Endodermal cell (in vitro differentiated cells): Measurements from ENCODE around the gene FBXL7. TPM values are rescaled to one million over a fixed set of nuclear protein-coding genes. Genes with fewer than 3 reads are reported as not detected.

ENCODE experiments used
- DNase-seq: peaks from one replicate; pipeline ENCODE4 v3.0.0-alpha.2; 2017
- H3K27ac ChIP-seq: 2 replicates; pipeline ENCODE4 v1.5.1; 2013; ENCODE audit warnings: mild to moderate bottlenecking, low read depth, low read length, moderate library complexity
- H3K27me3 ChIP-seq: 2 replicates; pipeline ENCODE4 v1.6.1; 2013; ENCODE audit warnings: mild to moderate bottlenecking, low read length, moderate library complexity; ENCODE audit not compliant: insufficient read depth, control insufficient read depth, poor library complexity, severe bottlenecking
- H3K36me3 ChIP-seq: 2 replicates; pipeline ENCODE4 v1.7.0; 2013; ENCODE audit warnings: mild to moderate bottlenecking, low read length, moderate library complexity; ENCODE audit not compliant: control insufficient read depth, insufficient read depth
- H3K4me1 ChIP-seq: one replicate; pipeline ENCODE4 v1.7.0; 2013; ENCODE audit warnings: low read length; ENCODE audit not compliant: control insufficient read depth, insufficient read depth
- H3K4me3 ChIP-seq: 2 replicates; pipeline ENCODE4 v1.5.1; 2013; ENCODE audit warnings: mild to moderate bottlenecking, low read length, moderate library complexity
- H3K9ac ChIP-seq: 2 replicates; pipeline ENCODE4 v1.6.1; 2013; ENCODE audit warnings: mild to moderate bottlenecking, low read length, moderate library complexity; ENCODE audit not compliant: poor library complexity, severe bottlenecking; ENCODE audit errors: extremely low read depth
- H3K9me3 ChIP-seq: 2 replicates; pipeline ENCODE4 v1.6.1; 2013; ENCODE audit warnings: mild to moderate bottlenecking, low read length, moderate library complexity; ENCODE audit not compliant: control insufficient read depth
- H3K27ac Mint-ChIP-seq: 2 replicates; pipeline ENCODE4 v1.8.0; 2020; ENCODE audit warnings: mixed read lengths
- H3K27me3 Mint-ChIP-seq: 2 replicates; pipeline ENCODE4 v1.8.0; 2021; ENCODE audit warnings: mild to moderate bottlenecking, mixed read lengths; ENCODE audit not compliant: insufficient read depth
- H3K36me3 Mint-ChIP-seq: 2 replicates; pipeline ENCODE4 v1.8.0; 2020; ENCODE audit warnings: low read depth, mixed read lengths
- H3K4me1 Mint-ChIP-seq: 2 replicates; pipeline ENCODE4 v1.8.0; 2020; ENCODE audit warnings: mixed read lengths
- H3K4me3 Mint-ChIP-seq: 2 replicates; pipeline ENCODE4 v1.8.0; 2020; ENCODE audit warnings: mild to moderate bottlenecking, moderate library complexity, mixed read lengths
- H3K9me3 Mint-ChIP-seq: 2 replicates; pipeline ENCODE4 v1.8.0; 2020; ENCODE audit warnings: mild to moderate bottlenecking, mixed read lengths
- whole genome bisulfite sequencing, 2 experiments: methylation state at CpG; one replicate each; pipeline versions ENCODE4 v1.1.5 to v1.1.7; 2013; ENCODE audit warnings: missing lambda C conversion rate in 2 of 2, mixed read lengths in 1 of 2; ENCODE audit not compliant: insufficient coverage in 1 of 2, insufficient read length in 1 of 2; 5-methylcytosine and 5-hydroxymethylcytosine counted together
- total RNA-seq, 2 donors: library from RNA; stranded (reverse); fragmentation: NEBNext Ultra II Directional in 1 of 2; extraction: Animal tissue kit (Norgen Biotek cat#: 25700) in 1 of 2; gene quantifications; 2 replicates in 1 of 2; 3 replicates in 1 of 2; pipeline ENCODE4 v1.2.1, GENCODE V29; 2021
- TF ChIP-seq, protein P1 (sequence below): fragments of 200-600 bp; sonication (generic); conservative IDR thresholded peaks from 2 replicates; pipeline ENCODE4 v1.5.0; 2021; ENCODE audit warnings: antibody characterized with exemption, mild to moderate bottlenecking

FBXL7 gene
- total RNA-seq, 2 donors from 2014 or later = 12.9 to 13.2 TPM

DNA sequence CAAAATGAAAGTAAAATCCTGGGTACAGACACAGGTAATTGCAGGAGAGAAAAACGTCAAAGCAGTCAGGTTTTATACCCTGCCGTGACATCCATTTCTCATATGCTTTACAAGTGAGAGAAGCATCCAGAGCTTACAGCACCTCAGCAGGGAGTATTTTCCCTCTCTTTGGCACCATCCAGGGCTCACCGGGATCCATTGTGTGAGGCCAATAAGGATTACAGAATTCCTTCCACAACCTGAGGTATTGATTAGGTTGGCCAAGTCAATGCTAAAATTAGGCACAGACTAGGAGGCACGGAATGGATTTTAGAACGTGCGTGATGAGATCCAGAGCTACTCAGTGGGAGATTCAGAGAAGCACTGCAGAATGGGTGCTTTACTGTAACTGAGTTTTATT, 296.6 kb downstream of the FBXL7 start:
- Mint-ChIP-seq H3K27ac (no peak overlapping the region), H3K4me3 (no peak overlapping the region), H3K27me3 (no peaks in the 10 kb centered on the region), H3K4me1 (peaks cover 28% of the 10 kb centered on the region), H3K9me3 (peaks cover 16% of the 10 kb centered on the region), H3K36me3 (peaks cover 3% of the 10 kb centered on the region)
- TF ChIP-seq, protein P1, sequence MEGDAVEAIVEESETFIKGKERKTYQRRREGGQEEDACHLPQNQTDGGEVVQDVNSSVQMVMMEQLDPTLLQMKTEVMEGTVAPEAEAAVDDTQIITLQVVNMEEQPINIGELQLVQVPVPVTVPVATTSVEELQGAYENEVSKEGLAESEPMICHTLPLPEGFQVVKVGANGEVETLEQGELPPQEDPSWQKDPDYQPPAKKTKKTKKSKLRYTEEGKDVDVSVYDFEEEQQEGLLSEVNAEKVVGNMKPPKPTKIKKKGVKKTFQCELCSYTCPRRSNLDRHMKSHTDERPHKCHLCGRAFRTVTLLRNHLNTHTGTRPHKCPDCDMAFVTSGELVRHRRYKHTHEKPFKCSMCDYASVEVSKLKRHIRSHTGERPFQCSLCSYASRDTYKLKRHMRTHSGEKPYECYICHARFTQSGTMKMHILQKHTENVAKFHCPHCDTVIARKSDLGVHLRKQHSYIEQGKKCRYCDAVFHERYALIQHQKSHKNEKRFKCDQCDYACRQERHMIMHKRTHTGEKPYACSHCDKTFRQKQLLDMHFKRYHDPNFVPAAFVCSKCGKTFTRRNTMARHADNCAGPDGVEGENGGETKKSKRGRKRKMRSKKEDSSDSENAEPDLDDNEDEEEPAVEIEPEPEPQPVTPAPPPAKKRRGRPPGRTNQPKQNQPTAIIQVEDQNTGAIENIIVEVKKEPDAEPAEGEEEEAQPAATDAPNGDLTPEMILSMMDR = no peak
- no peaks in the 10 kb centered on the region for H3K27me3 ChIP-seq
- H3K36me3 ChIP-seq = no peaks in the 10 kb centered on the region
- peaks cover 7% of the 10 kb centered on the region for H3K4me1 ChIP-seq
- no peak overlapping the region for H3K9ac ChIP-seq
- peak; percentile 63 for DNase-seq
- peak overlapping the region; percentile 68 for H3K4me3 ChIP-seq
- H3K9me3 ChIP-seq = peaks cover 17% of the 10 kb centered on the region
- WGBS, 2 experiments = 73 to 75% methylated on average over 3 to 6 of the region's 6 CpGs
- no peak overlapping the region for H3K27ac ChIP-seq

DNA sequence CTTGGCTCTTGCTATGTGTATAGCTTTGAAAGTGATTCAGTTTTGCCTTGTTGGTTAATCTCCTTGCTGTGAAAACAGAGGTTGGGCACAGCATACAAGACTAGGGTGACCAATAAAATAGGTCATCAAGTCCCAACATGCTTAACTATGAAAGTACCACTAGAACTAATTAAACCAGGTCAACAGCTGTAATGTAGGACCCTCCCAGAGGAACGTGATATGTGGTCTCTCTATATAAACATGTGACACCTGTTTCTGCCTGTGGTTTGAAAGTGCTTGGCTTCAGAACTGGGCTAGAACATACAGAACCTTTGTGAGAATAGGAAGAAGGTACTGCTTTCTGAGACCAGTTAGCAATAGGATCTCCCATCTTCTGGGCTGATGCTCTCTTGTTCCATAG, 297.1 kb downstream of the FBXL7 start:
- H3K27me3 ChIP-seq = no peaks in the 10 kb centered on the region
- H3K4me3 ChIP-seq = peak overlapping the region; percentile 68
- H3K36me3 ChIP-seq = no peaks in the 10 kb centered on the region
- H3K27me3 Mint-ChIP-seq = no peaks in the 10 kb centered on the region
- H3K9me3 ChIP-seq = peaks cover 17% of the 10 kb centered on the region
- no peak for DNase-seq
- H3K27ac Mint-ChIP-seq = no peak overlapping the region
- TF ChIP-seq, protein P1 = no peak
- H3K4me1 Mint-ChIP-seq = peaks cover 28% of the 10 kb centered on the region
- H3K36me3 Mint-ChIP-seq = peaks cover 8% of the 10 kb centered on the region
- H3K4me1 ChIP-seq = peaks cover 7% of the 10 kb centered on the region
- no peak overlapping the region for H3K4me3 Mint-ChIP-seq
- H3K27ac ChIP-seq = no peak overlapping the region
- 87 to 100% methylated on average over 1 of the region's 1 CpG for WGBS, 2 experiments
- H3K9me3 Mint-ChIP-seq = peaks cover 18% of the 10 kb centered on the region
- H3K9ac ChIP-seq = no peak overlapping the region

DNA sequence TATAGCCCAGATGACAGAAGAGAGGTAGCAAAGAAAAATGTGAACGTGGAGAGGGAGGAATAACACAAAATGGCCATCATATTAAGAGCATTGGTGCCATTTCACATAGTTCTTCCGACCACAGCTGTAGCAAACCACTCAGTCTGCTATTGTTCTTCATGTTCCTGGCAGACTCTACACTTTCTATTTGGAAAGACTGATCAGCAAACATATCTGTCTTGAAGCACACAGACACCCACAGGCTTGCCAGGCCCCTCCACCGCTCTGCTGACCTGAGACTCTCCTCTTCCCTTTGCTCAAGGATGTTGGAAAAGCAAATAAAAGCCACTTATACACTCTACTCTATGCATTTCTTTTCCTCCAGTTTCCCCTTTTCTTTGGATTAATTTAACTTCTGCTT, 298.0 kb downstream of the FBXL7 start:
- Histone ChIP-seq H3K9ac (no peak overlapping the region), H3K4me3 (no peak overlapping the region), H3K4me1 (peaks cover 7% of the 10 kb centered on the region), H3K27me3 (no peaks in the 10 kb centered on the region), H3K9me3 (peaks cover 19% of the 10 kb centered on the region), H3K27ac (no peak overlapping the region), H3K36me3 (no peaks in the 10 kb centered on the region)
- Mint-ChIP-seq H3K27me3 (no peaks in the 10 kb centered on the region), H3K4me3 (no peak overlapping the region), H3K9me3 (peaks cover 27% of the 10 kb centered on the region), H3K36me3 (peaks cover 15% of the 10 kb centered on the region), H3K27ac (no peak overlapping the region), H3K4me1 (peaks cover 26% of the 10 kb centered on the region)
- TF ChIP-seq, protein P1 = no peak
- DNase-seq = no peak
- WGBS, 2 experiments = 95 to 100% methylated on average over 1 to 3 of the region's 3 CpGs
